ENCODE data around the gene GIT2.

DNA sequence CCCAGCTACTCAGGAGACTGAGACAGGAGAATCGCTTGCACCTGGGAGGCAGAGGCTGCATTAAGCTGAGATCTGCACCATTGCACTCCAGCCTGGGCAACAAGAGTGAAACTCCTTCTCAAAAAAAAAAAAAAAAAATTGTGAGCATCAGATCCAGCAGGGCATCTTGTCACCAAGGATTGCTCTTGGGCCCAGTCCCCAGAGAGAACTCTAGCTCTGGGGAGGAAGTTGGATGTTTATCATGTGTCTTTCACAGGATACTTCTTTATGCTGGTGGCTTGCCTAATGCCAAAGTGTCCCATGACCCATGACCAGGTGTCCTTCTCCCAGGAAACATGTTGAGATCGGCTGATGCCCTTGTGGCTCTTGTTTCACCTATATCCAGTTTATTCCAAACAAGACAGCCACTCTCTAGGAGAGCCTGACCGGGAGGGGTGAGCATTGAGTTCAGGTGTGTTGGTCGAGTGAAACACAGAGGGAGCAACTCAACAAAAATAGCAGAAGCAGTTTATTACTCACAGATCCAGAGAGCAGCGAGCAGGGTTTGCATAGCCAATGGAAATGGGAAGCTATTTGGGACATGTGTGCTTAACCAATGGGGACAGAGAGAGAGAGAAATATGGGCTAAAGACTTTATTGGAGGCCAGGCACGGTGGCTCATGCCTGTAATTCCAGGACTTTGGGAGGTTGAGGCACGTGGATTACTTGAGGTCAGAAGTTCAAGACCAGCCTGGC, 102.7 kb downstream of the GIT2 start:
- no peak for TF ChIP-seq POLR2A (IDR thresholded peaks at IDR 0.05)
- no peak for TF ChIP-seq CTCF (IDR thresholded peaks at IDR 0.05)
- no peak for TF ChIP-seq EP300 (IDR thresholded peaks at IDR 0.05)
